Measurements from ENCODE around the gene BBS2. TPM values are rescaled to one million over a fixed set of nuclear protein-coding genes. Genes with fewer than 3 reads are reported as not detected.

BBS2 gene, protein sequence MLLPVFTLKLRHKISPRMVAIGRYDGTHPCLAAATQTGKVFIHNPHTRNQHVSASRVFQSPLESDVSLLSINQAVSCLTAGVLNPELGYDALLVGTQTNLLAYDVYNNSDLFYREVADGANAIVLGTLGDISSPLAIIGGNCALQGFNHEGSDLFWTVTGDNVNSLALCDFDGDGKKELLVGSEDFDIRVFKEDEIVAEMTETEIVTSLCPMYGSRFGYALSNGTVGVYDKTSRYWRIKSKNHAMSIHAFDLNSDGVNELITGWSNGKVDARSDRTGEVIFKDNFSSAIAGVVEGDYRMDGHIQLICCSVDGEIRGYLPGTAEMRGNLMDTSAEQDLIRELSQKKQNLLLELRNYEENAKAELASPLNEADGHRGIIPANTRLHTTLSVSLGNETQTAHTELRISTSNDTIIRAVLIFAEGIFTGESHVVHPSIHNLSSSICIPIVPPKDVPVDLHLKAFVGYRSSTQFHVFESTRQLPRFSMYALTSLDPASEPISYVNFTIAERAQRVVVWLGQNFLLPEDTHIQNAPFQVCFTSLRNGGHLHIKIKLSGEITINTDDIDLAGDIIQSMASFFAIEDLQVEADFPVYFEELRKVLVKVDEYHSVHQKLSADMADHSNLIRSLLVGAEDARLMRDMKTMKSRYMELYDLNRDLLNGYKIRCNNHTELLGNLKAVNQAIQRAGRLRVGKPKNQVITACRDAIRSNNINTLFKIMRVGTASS
- 10 to 100 TPM; 25.3 to 52.6 (median 37.9) TPM for total RNA-seq

DNA sequence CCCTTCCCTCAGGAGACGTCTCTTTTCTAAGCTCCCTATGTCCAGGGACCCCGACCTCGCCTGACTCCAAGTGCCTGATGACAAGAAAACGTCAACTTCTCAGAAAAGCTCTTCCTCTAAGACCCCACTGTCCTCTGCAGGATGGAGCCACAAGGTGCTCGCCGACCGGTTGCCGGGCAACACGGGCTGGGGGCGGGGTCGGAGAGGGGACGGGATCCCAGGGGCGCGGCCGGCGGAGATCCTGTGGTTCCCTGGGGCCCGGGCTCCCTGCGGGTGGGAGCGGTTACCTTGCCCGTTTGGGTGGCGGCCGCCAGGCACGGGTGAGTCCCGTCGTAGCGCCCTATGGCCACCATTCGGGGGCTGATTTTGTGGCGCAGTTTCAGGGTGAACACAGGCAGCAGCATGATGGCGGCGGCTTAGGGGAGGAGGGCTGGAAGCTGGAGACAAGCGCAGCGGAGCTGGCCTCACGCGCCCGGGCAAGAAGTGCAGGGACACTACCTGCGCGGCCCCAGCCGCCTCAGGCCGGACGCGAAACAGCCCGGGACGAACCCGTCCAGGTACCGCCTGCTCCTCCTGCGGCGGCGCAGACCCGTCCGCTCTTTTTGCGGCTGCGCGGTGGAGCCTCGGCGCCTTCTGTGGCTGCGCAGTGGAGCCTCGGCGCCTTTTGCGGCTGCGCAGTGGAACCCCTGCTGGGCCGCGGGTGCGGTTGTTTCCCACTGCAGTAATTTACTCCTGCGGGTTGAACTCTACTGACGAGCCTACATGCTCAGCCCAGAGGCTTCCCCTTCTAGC, at the start of gene BBS2:
TSS of gene BBS2 (minus strand) at position 566 of the 792 bp plus-strand sequence. CDS start at position 404, 162 bp downstream.
- TF ChIP-seq, protein P1, sequence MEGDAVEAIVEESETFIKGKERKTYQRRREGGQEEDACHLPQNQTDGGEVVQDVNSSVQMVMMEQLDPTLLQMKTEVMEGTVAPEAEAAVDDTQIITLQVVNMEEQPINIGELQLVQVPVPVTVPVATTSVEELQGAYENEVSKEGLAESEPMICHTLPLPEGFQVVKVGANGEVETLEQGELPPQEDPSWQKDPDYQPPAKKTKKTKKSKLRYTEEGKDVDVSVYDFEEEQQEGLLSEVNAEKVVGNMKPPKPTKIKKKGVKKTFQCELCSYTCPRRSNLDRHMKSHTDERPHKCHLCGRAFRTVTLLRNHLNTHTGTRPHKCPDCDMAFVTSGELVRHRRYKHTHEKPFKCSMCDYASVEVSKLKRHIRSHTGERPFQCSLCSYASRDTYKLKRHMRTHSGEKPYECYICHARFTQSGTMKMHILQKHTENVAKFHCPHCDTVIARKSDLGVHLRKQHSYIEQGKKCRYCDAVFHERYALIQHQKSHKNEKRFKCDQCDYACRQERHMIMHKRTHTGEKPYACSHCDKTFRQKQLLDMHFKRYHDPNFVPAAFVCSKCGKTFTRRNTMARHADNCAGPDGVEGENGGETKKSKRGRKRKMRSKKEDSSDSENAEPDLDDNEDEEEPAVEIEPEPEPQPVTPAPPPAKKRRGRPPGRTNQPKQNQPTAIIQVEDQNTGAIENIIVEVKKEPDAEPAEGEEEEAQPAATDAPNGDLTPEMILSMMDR (IDR thresholded peaks at IDR 0.05; ENCODE audit: low read depth) = no peak

DNA sequence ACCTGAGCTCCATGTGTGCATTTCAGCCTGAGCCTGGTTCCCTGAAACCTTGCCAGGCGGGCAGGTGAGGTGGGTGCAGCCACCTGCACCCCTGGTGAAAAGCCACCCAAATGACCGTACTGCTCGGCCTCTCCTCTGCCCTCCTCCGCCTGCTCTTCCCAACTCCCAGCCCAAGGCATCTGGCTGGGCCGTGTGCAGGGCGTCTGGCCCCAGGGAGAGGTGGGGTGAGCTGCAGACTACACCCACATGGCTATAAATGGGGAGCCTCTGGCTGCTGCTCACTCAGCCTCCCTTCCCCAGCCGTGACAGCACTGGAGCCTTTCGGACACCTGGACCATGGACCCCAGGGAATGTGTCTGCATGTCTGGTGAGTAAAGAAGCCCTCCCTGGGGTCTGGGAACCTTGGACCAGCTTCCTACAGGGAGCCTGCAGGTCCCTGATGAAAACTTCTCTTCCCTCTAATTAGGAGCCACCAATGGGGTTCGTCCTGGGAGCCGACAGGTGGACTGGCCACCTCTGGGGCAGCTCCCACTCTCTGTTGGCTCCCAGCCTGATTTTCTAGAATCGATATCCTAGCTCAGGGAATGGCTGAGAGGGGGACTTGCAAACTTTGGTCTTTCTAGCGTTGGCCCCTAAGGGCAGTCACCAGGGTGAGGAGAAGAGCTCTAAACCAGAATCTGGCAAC, 45.1 kb upstream of the BBS2 start, which contains the start of gene MT4:
TSS of gene MT4 (plus strand) at position 281 of the 685 bp plus-strand sequence. CDS start at position 337, 56 bp downstream.
- TF ChIP-seq, protein P1 (IDR thresholded peaks at IDR 0.05; ENCODE audit: low read depth) = no peak

DNA sequence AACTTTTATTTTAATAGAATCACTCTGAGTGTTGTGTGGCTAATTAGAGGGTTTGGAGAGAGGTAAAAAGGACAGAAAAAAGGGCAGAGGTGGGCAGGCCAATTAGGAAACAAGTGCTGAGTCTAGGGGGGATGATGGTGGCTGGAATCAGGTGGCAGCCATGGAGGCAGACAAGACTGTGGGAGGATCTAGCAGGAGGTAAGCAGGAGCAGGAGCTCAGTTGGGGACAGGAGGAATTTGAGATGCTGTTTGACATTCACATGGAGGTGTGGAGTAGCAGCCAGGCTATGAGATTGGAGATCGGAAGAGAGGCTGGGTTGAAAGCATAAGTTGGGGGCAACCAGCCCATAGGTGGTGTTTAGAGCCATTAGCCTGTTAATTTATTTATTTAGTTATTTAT, 41.3 kb upstream of the BBS2 start:
- TF ChIP-seq, protein P1 (IDR thresholded peaks at IDR 0.05; ENCODE audit: low read depth) = no peak

DNA sequence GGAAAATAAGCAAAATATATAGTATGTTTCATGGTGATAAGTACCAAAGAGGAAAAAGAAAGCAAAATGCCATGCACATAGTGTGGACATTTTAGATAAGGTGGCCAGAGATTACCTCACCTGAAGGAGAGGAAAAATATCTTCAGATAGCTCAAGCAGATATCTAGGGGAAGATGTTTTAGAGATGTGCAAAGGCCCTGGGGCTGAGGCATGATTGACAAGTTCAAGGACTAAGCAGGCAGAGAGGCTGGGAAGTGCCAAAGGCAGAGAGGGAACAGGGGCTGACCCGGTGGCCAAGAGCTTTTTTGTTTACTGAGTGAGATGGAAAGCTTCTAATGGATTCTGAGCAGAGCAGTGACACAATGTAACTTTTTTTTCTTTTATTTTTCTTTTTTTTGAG, 40.6 kb upstream of the BBS2 start:
- TF ChIP-seq, protein P1 (IDR thresholded peaks at IDR 0.05; ENCODE audit: low read depth) = no peak

DNA sequence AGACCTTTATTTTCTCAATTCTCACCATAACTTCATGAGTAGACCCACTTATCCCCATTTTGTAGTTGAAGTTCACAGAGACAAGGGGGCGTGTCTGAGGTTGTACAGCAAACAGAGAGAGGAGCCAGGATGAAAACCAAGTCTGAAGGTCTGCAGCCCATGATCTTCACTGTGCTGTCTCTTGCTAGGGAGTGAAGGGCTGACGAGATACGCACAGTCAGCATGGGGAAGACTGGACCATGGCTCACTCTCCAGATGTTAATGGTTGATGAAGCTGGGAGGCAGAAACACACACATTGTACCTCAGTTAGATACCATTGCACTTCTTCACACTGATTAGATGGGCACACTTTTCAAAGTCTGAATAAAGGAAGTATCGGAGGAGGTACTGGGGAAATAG, 39.3 kb upstream of the BBS2 start:
- TF ChIP-seq, protein P1 (IDR thresholded peaks at IDR 0.05; ENCODE audit: low read depth) = no peak

DNA sequence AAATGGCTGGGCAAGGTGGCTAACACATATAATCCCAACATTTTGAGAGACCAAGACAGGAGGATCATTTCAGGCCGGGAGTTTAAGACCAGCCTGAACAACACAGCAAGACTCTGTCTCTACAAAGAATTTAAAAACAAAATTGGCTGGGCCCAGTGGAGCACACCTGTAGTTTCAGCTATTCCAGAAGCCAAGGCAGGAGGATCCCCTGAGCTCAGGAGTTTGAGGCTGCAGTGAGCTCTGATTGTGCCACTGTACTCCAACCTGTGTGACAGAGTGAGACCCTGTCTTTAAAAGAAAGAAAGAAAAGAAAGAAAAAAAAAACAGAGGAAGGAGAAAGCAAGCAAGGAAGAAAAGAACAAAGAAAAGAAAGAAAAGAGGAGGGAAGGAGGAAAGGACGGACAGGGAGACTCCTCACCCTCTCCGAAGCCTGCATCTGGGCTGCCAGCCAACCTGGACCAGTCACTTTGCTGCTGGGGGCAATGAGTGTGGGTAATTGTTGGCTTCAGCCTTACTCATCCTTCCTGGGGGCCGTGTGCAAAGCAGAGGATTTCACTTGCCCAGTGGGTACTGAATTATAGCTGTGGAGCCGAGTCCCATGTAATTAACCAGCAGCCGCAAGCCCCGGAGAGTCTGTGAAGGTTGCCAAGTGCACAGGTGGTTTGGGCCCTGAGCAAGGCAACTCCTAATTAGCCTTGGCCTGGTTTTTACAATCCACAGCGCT, 38.4 kb upstream of the BBS2 start:
- TF ChIP-seq, protein P1 (IDR thresholded peaks at IDR 0.05; ENCODE audit: low read depth) = no peak

Data from subcutaneous adipose tissue (tissue), 4 donors.